Common myeloid progenitor, CD34-positive (primary cell): ENCODE data around the gene PITPNB.

Source experiments
- CTCF ChIA-PET: fragments of 350-600 bp; sonication (Branson Sonifier 250); formaldehyde crosslinking; loops from one replicate; lab custom pipeline; 2021; ENCODE audit warnings: antibody characterized with exemption; lab: Charles Lee
- POLR2A ChIA-PET: fragments of 350-600 bp; sonication (Branson Sonifier 250); formaldehyde crosslinking; loops from one replicate; lab custom pipeline; 2021; ENCODE audit warnings: antibody characterized with exemption; lab: Charles Lee
- DNase-seq, 3 donors: peaks; one replicate each; pipeline versions ENCODE4 v3.0.0 to v3.0.0-alpha.2; 2013
- H3K27ac ChIP-seq, 2 experiments: 1 replicate in 1 of 2; 2 replicates in 1 of 2; pipeline ENCODE4 v1.7.0; 2013; ENCODE audit warnings: inconsistent platforms in 2 of 2, low read length in 2 of 2, mild to moderate bottlenecking in 2 of 2, low read depth in 1 of 2, moderate library complexity in 1 of 2; ENCODE audit not compliant: severe bottlenecking in 2 of 2, insufficient read depth in 1 of 2, poor library complexity in 1 of 2
- H3K27me3 ChIP-seq, 5 experiments: replicated peaks in 2 of 5; 1 replicate in 3 of 5; 2 replicates in 2 of 5; pipeline versions ENCODE4 v1.6.1 to v1.7.0; 2013; ENCODE audit warnings: low read length in 4 of 5, mild to moderate bottlenecking in 2 of 5, moderate library complexity in 2 of 5, inconsistent platforms in 1 of 5; ENCODE audit not compliant: insufficient read depth in 5 of 5, control insufficient read depth in 4 of 5
- H3K36me3 ChIP-seq, 4 experiments: 1 replicate in 2 of 4; 2 replicates in 2 of 4; pipeline versions ENCODE4 v1.6.1 to v1.7.0; 2013; ENCODE audit warnings: low read length in 3 of 4, control low read depth in 1 of 4, mild to moderate bottlenecking in 1 of 4; ENCODE audit not compliant: control insufficient read depth in 4 of 4, insufficient read depth in 4 of 4
- H3K4me1 ChIP-seq, 4 experiments: 1 replicate in 3 of 4; 2 replicates in 1 of 4; pipeline versions ENCODE4 v1.6.1 to v1.7.1; 2013; ENCODE audit warnings: low read length in 3 of 4, mild to moderate bottlenecking in 3 of 4, control low read depth in 1 of 4, inconsistent platforms in 1 of 4, moderate library complexity in 1 of 4; ENCODE audit not compliant: control insufficient read depth in 4 of 4, insufficient read depth in 4 of 4; ENCODE audit errors: control extremely low read depth in 1 of 4
- H3K4me3 ChIP-seq, 7 experiments: 1 replicate in 4 of 7; 2 replicates in 3 of 7; pipeline versions ENCODE4 v1.5.1 to v1.7.0; 2013; ENCODE audit warnings: mild to moderate bottlenecking in 7 of 7, low read length in 6 of 7, moderate library complexity in 6 of 7, inconsistent platforms in 2 of 7, low read depth in 2 of 7, control low read depth in 1 of 7; ENCODE audit not compliant: insufficient read depth in 4 of 7, control insufficient read depth in 1 of 7; ENCODE audit errors: extremely low read depth in 1 of 7
- H3K9me3 ChIP-seq, 5 experiments: 1 replicate in 4 of 5; 2 replicates in 1 of 5; pipeline versions ENCODE4 v1.6.1 to v1.7.1; 2013; ENCODE audit warnings: low read length in 4 of 5, mild to moderate bottlenecking in 2 of 5, inconsistent platforms in 1 of 5, low read depth in 1 of 5, moderate library complexity in 1 of 5; ENCODE audit not compliant: control insufficient read depth in 4 of 5, insufficient read depth in 2 of 5; ENCODE audit errors: control extremely low read depth in 1 of 5
- WGBS: methylation state at CpG from one replicate; pipeline ENCODE4 v1.1.5; 2013; ENCODE audit not compliant: insufficient coverage; 5-methylcytosine and 5-hydroxymethylcytosine counted together

Gene PITPNB

DNA sequence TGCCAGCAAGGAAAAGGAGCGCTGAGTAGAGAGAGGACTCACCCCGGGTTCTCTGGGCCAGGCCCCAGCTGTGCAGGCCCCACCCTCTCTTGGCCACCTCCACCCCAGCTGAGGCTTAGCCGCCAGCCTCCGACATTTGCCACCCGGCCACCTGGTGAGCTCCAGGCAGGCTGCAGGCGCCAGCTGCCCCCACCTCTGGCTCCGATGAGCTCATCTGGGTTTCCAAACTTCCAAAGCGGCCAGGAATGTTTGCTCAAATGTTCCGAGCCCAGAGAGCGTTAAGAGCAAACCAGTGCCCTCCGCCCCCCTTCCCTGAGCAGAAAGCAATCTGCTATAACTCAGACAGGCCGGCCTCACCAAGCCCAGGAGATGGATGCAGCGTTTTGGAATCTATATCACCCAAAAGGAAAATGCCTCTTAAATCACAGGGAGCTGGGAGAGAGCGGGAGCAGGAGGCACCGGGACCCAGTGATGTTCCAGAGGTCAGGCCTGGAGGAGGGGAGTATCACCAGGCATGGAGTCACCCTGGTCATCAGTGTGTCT lies 108.4 kb downstream of the PITPNB start:
- Histone ChIP-seq H3K36me3 (no peaks in the 10 kb centered on the region), H3K9me3 (no peaks in the 10 kb centered on the region), H3K4me3 (no peak overlapping the region), H3K4me1 (peaks cover 0 to 19% (median 9%) of the 10 kb centered on the region in 4 experiments), H3K27ac (no peak overlapping the region), H3K27me3 (no peaks in the 10 kb centered on the region)
- no peak for DNase-seq
- POLR2A ChIA-PET, result no interaction called here
- 96% methylated on average over 14 of the region's 15 CpGs for WGBS
- CTCF ChIA-PET, result no interaction called here

DNA sequence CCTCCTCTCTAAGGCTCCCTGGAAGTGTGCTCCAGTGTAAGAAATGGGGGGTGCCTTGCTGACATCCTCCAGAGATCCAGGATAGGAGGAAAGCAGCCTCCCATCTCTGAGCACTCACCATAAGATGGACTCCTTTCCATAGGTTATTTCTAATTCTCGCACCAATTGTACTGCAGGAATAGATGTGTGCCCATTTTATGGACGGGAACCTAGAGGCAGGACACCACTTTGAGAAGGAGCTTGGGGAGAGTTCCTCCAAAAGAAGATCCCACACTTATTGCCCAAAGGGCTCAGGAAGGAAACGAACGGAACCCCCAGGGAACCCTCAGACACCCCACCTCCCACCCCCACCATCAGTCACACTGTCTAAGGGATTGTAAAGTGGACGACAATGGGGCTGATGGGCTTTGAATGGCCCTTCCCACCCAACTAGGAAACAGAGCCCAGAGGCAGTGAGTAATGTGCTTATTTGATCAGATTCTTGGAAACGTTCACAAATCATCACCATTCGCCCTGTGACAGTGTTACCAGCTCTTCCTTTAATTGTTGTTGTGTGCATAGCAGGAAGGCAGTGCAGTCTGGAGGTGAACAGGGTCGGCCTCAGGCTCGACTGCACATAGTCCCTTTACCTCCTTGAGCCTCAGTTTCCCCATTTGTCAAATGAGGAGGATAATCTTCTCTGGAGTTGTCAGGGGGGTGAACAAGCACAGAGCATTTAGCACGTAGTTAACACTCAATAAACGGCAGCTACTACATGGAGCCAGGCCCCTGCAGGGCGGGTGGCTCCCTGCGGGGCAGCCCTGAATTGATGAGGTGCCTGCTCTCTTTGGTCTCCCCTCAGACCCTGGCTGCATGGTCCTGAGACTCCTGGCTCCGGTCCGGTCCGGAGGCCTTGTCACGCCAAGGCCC lies 109.1 kb downstream of the PITPNB start:
- no peaks in the 10 kb centered on the region for H3K27me3 ChIP-seq
- CTCF ChIA-PET, result interaction anchor here (1.0 kb wide), 1 partner anchor 206 kb away, joined by 3 read pairs; no protein-coding TSS in a partner anchor
- H3K4me1 ChIP-seq, result peaks cover 0 to 22% (median 11%) of the 10 kb centered on the region in 4 experiments
- POLR2A ChIA-PET, result no interaction called here
- H3K27ac ChIP-seq, result no peak overlapping the region
- no peak overlapping the region for H3K4me3 ChIP-seq
- H3K9me3 ChIP-seq, result no peaks in the 10 kb centered on the region
- H3K36me3 ChIP-seq, result no peaks in the 10 kb centered on the region
- peak in 1 of 3 donors; percentile 29 for DNase-seq
- WGBS, result 51% methylated on average over 12 of the region's 17 CpGs

DNA sequence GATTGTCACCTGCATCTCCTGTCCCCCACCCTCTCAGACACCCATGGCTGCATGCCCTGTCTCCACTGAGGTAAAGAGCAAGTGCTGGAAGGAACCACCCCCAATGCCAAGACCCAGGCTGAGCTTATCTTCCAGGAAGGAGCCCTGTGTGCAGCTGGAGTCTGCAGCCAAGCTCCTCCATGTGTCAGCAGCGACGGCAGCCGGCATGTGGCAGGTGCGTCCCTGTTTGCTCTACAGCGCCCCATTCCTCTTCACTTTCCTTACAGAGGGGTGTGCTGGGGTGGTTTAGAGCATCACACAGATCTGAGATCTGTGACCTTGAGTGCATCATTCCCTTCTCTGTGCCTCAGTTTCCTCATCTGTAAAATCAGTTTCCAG lies 109.8 kb downstream of the PITPNB start:
- POLR2A ChIA-PET, result no interaction called here
- WGBS, result no CpG with 5 or more reads among the region's 5 CpGs

DNA sequence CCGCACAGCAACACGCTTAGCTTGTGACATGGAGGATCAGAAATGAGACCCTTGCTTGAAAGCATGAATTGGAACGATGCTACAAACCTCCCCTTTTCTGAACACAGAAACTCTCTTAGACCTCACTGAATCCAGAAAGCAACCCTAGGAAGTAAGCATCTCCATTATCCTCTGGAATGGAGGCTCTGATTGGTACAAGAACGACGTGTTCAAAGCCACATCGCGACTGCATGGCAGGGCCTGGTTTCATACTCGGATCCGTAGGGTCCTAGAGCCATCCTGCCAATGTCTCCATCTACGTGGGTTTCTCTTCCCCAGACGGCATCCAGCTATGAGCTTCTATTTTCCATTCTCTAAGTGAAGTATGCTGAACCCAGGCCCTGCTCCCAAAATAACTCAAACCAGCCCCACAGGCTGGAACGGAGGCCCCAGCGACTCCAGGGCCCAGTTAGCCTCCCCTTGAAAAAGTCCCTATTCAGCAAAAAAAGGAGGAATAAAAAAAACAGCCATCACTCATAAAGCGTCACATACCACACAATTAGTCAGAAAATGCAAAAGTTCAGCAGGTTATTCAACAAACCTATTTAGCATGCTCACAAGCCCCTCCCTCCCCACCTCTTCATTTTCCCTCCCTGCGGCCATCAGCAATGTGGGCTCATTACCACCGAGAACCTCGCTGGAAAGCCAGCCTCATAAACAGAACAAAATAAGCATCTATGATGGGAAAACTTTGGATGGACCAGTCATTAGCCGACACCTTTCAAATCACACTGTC lies 110.4 kb downstream of the PITPNB start:
- H3K36me3 ChIP-seq, result no peaks in the 10 kb centered on the region
- POLR2A ChIA-PET, result no interaction called here
- CTCF ChIA-PET, result interaction anchor here (0.6 to 2.9 kb wide), 3 partner anchors 70 to 204 kb away, joined by 3 to 13 read pairs (median 4); no protein-coding TSS in a partner anchor
- DNase-seq, result no peak
- no peak overlapping the region for H3K4me3 ChIP-seq
- 91% methylated on average over 17 of the region's 18 CpGs for WGBS
- no peaks in the 10 kb centered on the region for H3K27me3 ChIP-seq
- peaks cover 3 to 34% (median 23%) of the 10 kb centered on the region in 4 experiments for H3K4me1 ChIP-seq
- no peak overlapping the region for H3K27ac ChIP-seq
- H3K9me3 ChIP-seq, result no peaks in the 10 kb centered on the region

More for the DNA sequence above, 109.8 kb downstream of the PITPNB start:
- Histone ChIP-seq H3K4me3 (no peak overlapping the region), H3K36me3 (no peaks in the 10 kb centered on the region), H3K9me3 (no peaks in the 10 kb centered on the region), H3K27ac (no peak overlapping the region), H3K27me3 (no peaks in the 10 kb centered on the region), H3K4me1 (peaks cover 2 to 29% (median 18%) of the 10 kb centered on the region in 4 experiments)
- DNase-seq, result peak; percentile 53 to 90 (median 85)
- CTCF ChIA-PET, result interaction anchor here (0.6 to 1.0 kb wide), 2 partner anchors 69 to 205 kb away, joined by 3 to 4 read pairs; no protein-coding TSS in a partner anchor

DNA sequence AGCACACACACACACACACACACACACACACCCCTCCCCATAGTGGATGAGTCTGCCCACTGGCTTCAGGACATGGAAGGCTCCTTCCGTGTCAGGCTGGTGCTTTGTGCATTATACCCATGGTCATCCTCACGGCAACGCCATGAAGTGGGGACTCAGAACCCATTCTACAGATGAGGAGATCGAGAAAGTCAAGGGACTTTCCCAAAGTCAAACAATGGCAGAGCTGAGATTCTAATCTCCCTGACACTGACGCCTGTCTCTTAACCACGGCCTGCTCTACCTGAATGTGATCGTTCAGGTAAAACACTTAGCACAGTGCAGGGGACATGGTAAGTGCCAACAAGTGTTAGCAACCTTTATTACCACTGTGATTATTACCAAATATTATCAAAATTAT lies 113.2 kb downstream of the PITPNB start:
- DNase-seq, result no peak
- ChIA-PET POLR2A (no interaction called here), CTCF (interaction anchor here (1.2 to 4.6 kb wide), 3 partner anchors 12 to 401 kb away, joined by 3 to 20 read pairs (median 13); no protein-coding TSS in a partner anchor)
- H3K27me3 ChIP-seq, result no peaks in the 10 kb centered on the region
- H3K27ac ChIP-seq, result no peak overlapping the region
- no peaks in the 10 kb centered on the region for H3K36me3 ChIP-seq
- 97% methylated on average over 5 of the region's 7 CpGs for whole genome bisulfite sequencing
- peaks cover 3 to 51% (median 35%) of the 10 kb centered on the region in 4 experiments for H3K4me1 ChIP-seq
- no peaks in the 10 kb centered on the region for H3K9me3 ChIP-seq
- no peak overlapping the region for H3K4me3 ChIP-seq

DNA sequence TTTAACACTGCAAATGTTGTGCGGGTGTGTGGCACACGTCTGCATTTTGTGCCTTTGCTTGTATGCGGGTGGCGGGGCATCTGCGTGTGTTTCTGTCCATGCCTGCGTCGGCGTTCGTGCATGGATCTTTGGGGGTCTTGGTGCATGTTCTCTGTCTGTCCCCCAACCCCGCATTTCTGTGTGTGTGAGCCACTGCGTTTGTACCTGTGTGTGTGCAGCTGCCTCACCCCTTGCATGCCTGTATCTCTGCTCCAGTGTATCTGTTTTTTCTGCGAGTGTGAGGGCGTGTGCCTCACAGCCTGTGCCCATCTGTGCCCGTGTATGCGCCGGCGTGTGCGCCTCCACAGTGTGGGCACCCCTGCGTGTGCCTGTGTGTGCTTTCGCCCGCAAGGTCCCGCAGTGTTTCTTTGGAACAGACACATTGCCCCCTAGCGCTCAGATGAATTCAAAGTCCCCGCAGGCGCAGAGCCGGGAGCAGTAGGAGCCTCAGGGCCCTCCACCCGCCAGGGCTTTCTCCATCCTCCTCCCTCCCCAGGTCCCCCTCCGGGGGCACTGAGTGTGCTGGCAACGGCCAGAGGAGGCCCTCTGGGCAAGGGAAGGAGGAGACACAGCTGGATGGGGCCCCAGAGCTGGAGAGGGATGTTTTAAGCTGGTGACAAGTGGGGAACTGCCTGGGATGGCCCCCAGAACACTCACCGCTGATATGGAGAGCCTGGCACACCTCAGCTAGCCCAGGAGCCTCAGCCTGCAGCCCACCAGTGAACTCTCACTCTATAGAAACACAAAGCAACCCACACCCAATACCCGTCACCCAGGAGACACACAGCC lies 114.4 kb downstream of the PITPNB start:
- H3K4me3 ChIP-seq, result peak overlapping the region in 3 of 7 experiments; percentile 51 to 60 (median 53)
- H3K36me3 ChIP-seq, result no peaks in the 10 kb centered on the region
- H3K4me1 ChIP-seq, result peaks cover 3 to 52% (median 38%) of the 10 kb centered on the region in 4 experiments
- DNase-seq, result peak; percentile 79 to 84 (median 83)
- CTCF ChIA-PET, result interaction anchor here (0.9 to 4.6 kb wide), 5 partner anchors 13 to 399 kb away, joined by 3 to 20 read pairs (median 4); no protein-coding TSS in a partner anchor
- 29% methylated on average over 26 of the region's 31 CpGs for WGBS
- H3K27me3 ChIP-seq, result no peaks in the 10 kb centered on the region
- H3K9me3 ChIP-seq, result no peaks in the 10 kb centered on the region
- POLR2A ChIA-PET, result no interaction called here
- H3K27ac ChIP-seq, result no peak overlapping the region
